GM19467 (cell line): ENCODE results near the gene PACS1.

Source experiments
- ATAC-seq: cut with Tn5 transposase; IDR thresholded peaks from one replicate; pipeline ENCODE4 v1.9.1; 2021; ENCODE audit warnings: mild to moderate bottlenecking, moderate library complexity; ENCODE audit not compliant: unreplicated experiment

Gene PACS1

DNA sequence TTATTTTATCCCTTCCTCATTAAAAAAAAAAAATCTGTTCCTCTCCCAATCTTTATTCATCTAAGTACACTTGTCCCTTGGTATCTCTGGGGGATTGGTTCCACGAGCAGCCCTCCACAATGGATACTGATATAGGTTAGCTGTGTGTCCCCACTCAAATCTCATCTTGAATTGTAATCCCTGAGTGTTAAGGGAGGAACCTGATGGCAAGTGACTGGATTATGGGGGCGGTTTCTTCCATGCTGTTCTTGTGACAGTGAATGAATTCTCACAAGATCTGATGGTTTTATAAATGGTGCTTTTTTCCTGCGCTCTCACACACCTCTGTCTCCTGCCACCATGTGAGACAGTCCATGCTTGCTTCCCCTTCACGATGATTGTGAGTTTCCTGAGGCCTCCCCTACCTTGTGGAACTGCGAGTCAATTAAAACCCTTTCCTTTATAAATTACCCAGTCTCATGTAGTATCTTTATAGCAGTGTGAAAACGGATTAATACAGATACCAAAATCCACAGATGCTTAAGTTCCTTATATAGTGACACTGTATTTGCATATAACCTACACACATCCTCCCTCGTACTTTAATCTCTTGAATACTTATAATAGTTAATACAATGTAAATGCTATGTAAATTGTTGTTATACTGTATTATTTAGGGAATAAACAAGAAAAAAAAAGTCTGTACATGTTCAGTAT lies 62.0 kb downstream of the PACS1 start:
- ATAC-seq = no peak

DNA sequence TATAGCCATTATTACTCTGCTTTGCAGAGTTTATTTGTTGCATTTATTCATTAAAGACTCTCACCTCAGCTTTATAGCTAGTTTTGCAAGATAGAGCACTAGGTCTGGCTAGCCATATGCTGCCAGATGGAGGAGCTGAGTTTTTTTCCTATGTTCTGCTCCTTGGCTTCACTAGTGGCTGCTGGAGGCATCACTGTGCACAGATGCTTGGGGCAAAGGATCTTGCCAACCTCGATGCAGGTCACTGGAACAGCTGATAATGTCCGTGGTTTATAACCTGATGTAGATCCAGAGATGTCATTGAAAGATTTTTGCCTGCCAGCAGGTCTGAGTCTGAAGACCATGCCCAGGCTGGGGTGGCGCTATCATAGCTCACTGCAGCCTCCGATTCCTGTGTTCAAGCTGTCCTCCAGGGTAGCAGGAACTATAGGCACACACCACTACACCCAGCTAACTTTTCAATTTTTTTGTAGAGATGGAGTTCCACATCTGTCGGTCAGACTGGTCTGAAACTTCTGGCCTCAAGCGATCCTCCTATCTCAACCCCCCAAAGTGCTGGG lies 63.2 kb downstream of the PACS1 start:
- ATAC-seq = no peak

DNA sequence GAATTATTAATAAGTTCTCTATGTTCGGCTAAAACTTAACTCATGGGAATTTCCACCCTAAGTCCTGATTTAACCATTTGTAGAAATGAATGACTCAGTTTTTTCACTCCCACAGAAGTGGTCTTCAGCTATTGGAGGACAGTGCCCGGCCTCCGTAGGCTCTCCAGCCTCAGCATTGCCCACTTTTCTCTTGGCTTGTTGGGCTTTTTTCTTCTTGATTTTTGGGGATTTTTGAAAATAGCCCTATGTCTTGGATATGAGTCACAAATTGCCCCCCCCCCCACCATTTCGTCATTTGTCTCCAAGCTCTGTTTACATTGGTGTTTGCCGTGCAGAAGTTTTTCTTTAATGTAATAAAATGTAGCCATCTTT lies 66.7 kb downstream of the PACS1 start:
- ATAC-seq = no peak

DNA sequence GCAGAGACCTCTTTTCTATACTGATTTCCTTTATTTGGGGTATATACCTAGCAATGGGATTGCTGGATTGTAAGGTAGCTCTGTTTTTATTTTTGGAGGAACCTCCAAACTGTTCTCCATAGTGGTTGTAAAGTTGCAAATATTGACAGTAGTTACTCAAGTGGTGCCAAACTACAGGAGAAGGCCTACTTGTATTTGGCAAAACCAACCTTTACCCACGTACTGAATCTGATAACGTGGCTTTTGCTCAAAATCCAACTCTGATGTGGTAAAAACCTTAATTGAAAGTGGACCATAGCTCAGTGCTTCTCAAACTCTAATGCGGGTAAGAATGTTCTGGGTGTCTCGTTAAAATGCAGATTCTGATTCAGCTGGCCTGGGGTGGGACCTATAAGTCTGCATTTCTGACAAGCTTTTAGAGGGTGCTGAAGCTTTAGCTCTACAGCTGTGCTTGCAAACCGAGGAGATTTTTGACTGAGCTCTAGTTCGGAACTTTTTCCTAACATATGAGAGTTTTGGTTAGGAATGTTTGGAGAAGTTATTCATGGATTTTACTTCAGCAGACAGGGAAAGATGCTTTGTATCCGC lies 69.8 kb downstream of the PACS1 start:
- no peak for ATAC-seq

DNA sequence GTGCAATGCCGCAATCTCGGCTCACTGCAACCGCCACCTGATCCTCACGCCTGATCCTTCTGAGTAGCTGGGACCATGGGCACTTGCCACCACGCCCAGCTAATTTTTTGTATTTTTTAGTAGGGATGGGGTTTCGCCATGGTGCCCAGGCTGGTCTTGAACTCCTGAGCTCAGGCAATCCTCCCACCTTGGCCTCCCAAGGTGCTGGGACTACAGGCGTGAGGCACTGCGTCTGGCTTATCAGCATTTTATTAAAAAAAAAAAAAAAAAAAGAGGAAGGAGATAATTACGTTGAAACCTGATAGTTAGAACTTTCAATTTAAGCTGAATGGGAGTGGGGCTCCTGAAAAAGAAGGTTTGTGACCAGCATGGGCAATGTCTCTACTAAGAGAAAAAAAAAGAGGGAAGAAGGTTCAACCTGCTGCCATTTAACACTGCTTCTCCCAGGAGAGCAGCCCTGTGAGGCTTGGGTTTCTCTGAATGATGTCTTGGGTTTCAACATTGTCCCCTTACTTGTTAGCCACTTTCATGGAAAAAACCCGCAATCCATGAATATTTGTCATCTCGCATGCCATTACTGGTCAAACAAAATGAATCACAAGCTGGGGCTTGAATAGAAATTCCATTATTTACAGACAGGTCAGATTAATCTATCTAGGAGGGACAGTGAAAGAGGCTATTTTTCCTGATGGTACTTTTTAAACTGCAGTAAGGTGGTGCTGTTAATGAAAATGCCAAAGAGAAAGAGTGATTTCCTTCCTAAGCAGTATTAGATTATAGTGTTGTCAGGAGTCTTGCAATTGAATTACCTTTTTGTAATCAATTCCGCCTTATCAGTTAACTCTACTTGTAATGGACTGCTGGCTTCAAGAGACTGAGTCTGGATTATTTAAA lies 72.5 kb downstream of the PACS1 start:
- no peak for ATAC-seq

- ATAC-seq = no peak
These were observed 73.1 kb downstream of the PACS1 start for GRCh38 chr11:66143264-66143566.

GRCh38 chr11:66143996-66144678 lies 74.1 kb downstream of the PACS1 start:
- no peak for ATAC-seq

GRCh38 chr11:66146074-66146473 lies 76.0 kb downstream of the PACS1 start:
- no peak for ATAC-seq

- no peak for ATAC-seq
These were observed 76.9 kb downstream of the PACS1 start for GRCh38 chr11:66146940-66147339.

DNA sequence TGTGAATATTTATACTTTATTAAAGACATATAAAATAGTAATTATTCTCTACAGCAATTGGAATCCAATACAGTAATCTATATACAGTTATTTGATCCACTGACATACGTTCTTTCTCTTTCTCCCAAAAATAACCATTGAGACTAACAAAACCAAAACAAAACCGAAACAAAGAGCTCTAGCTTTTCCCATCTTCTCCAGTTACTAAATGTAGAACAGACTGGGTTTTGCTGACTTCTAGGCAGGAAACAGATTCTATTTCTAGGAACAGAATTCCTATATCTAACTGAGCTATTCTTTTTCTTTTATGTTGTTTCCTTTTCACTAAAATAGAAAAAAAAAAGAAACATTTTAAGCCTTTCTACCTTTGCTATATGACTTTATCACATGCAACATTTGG lies 80.1 kb downstream of the PACS1 start:
- ATAC-seq = no peak

GRCh38 chr11:66150725-66151124 lies 80.7 kb downstream of the PACS1 start:
- no peak for ATAC-seq

- no peak for ATAC-seq
These were observed 81.2 kb downstream of the PACS1 start for GRCh38 chr11:66151273-66151672.

DNA sequence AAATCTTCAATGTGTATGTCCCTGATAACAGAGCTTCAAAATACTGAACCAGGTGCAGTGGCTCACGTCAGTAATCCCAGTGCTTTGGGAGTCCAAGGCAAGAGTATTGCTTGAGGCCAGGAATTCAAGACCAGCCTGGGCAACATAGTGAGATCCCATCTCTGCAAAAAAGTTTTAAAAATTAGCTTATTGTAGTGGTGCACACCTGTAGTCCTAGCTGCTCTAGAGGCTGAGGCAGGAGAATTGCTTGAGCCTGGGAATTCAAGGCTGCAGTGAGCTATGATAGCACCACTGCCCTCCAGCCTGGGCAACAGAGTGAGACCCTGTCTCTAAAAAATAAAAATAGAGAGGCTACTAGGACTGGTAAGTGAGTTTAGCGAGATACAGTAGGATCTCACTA lies 84.0 kb downstream of the PACS1 start:
- ATAC-seq = no peak

DNA sequence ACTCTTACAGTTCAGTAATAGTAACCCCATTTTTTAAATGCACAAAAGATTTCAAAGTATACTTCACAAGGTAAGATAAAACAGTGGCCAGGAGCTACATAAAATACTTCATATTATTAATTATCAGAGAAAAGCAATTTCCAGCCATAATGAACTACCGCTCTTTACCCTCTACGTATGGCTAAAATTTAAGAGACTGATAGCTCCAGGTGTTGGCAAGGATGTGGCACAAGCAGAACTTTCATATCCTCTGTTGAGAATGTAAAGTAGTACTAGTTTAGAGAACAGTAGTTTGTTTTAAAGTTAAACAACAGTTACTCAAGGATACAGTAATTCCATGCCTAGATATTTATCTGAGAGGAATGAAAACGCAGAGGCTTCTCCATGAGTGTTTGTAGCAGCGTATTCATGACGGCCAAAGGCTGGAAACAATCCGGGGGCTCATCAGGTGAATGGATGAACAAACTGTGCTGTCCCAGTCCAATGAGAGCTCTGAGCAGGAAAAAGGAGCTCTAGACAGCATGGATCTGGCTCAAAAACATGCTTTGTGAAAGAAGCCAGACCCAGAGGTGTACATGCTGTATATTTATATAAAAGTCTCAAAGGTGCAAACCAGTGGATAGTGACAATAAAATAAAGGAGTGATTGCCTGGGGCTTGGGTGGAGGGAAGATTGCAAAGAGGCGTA lies 85.5 kb downstream of the PACS1 start:
- no peak for ATAC-seq

GRCh38 chr11:66157182-66157864 lies 87.3 kb downstream of the PACS1 start:
- no peak for ATAC-seq

GRCh38 chr11:66158156-66158555 lies 88.1 kb downstream of the PACS1 start:
- ATAC-seq = no peak

DNA sequence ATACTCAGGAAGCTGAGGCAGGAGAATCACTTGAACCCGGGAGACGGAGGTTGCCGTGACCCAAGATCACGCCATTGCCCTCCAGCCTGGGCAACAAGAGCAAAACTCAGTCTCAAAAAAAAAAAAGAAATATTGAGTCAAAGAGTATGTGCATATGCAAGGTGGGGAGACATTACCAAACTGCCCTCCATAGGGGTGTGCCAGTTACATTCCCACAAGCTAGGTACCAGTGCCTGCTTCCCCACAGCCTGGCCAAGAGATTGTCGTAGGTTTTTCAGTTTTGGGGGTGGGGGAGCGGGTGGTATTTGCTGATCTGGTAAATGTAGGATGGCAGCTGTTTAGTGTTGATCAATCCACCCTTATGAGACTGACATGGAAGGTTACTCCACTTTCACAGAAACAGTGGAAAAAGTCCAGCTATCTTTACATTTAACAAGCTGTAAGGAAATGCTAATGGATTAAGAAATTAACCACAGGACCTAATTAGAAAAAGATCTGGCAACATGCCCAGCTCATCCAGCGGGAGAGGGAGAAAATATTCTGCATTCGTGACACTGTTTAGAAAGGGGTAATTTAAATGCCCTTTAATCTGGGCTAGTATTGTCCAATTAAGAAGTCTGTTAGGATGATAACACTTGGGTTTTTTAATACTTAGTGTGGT lies 89.4 kb downstream of the PACS1 start:
- no peak for ATAC-seq

DNA sequence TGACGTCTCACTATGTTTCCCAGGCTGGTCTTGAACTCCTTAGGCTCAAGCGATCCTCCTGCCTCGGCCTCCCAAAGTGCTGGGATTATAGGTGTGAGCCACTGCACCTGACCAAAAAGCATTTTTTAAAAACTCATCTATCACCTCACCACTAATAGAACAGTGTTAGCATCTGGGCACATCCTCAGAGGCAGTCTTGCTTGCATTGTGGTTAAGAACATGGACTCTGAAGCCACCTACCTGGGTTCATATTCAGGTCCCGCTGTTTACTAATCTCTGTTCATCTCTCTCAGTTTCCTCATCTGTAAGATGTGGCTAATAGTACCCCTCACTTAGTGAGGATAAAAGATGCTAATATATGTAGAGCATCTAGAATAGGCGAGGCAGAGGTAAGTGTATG lies 90.6 kb downstream of the PACS1 start:
- ATAC-seq = no peak

GRCh38 chr11:66168289-66168688 lies 98.2 kb downstream of the PACS1 start:
- no peak for ATAC-seq

- no peak for ATAC-seq
These were observed 102.1 kb downstream of the PACS1 start for GRCh38 chr11:66172146-66172545.
